OCI-LY7 (cell line): ENCODE measurements around the gene CTBP1.

ENCODE experiments used
- CTCF ChIP-seq: fragments of 200-600 bp; sonication (generic); conservative IDR thresholded peaks from 2 replicates; pipeline ENCODE4 v1.5.1; 2014; ENCODE audit warnings: mild to moderate bottlenecking, antibody characterized with exemption, low read length, moderate library complexity, mixed read lengths
- EZH2phosphoT487 ChIP-seq: fragments of 200-600 bp; sonication (generic); IDR thresholded peaks from 2 replicates; pipeline ENCODE4 v1.6.1; 2018; ENCODE audit warnings: low read depth, borderline replicate concordance, mild to moderate bottlenecking, mixed run types, antibody characterized with exemption, low read length, moderate library complexity, mixed read lengths

- no peak for TF ChIP-seq CTCF
- TF ChIP-seq EZH2phosphoT487, result no peak
Measured at GRCh38 chr4:1276984-1277383, 28.1 kb upstream of the CTBP1 start.
